ENCODE results near the gene KMT2C.

KMT2C gene

DNA sequence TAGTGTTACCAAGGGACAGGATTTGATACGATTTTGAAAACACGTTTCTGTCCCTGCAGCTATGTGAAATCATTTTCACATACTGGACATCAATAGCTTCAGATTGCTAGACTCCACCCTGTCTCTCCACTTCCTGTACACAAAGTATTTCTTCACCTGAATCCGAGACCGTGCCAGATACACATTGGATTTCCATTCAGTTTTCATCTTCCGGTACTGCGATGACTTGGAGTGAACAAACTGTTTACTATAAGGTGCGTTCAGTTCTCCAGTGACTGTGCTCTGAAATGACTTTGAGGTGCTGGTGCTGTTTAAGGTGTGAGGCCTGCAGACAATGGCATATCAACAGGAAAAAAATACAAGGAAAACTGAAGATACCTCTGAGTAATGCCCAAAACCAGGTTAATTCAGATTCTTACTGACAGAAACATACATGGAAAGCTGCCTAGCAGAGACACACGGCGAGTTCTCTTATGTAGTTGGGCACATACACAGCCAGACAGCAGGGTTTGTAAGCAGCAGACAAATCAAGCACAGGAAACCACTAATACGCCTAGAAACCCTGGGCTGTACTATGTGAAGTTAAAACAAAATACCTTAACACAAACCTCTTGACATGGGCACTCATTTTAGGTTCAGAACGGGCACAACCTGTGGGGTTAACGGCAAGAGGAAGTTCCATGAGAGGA, 291.1 kb downstream of the KMT2C start:
- peak in 2 of 3 donors; percentile 5 to 19 for DNase-seq
- ChIA-PET POLR2A (no interaction called here), CTCF (interaction anchor here (0.9 to 2.5 kb wide), 7 partner anchors 8 to 330 kb away, joined by 3 to 12 read pairs (median 3); no protein-coding TSS in a partner anchor)
- Histone ChIP-seq H3K36me3 (ENCODE audit: control insufficient read depth in 4 of 4, insufficient read depth in 4 of 4, low read length in 3 of 4) (peaks cover 16 to 85% (median 51%) of the 10 kb centered on the region in 4 experiments), H3K4me3 (ENCODE audit: control insufficient read depth in 1 of 7, extremely low read depth in 1 of 7, insufficient read depth in 4 of 7, low read depth in 2 of 7, low read length in 6 of 7) (no peak overlapping the region), H3K27ac (ENCODE audit: insufficient read depth in 1 of 2, low read depth in 1 of 2, low read length in 2 of 2, poor library complexity in 1 of 2, severe bottlenecking in 2 of 2) (no peak overlapping the region), H3K4me1 (ENCODE audit: control extremely low read depth in 1 of 4, control insufficient read depth in 4 of 4, insufficient read depth in 4 of 4, low read length in 3 of 4) (peaks cover 0 to 21% (median 10%) of the 10 kb centered on the region in 4 experiments), H3K27me3 (replicated peaks in 2 of 5; ENCODE audit: control insufficient read depth in 4 of 5, insufficient read depth in 5 of 5, low read length in 4 of 5) (no peaks in the 10 kb centered on the region), H3K9me3 (ENCODE audit: control extremely low read depth in 1 of 5, control insufficient read depth in 4 of 5, insufficient read depth in 2 of 5, low read depth in 1 of 5, low read length in 4 of 5) (no peaks in the 10 kb centered on the region)
- 82% methylated on average over 11 of the region's 12 CpGs for WGBS (ENCODE audit: insufficient coverage)

DNA sequence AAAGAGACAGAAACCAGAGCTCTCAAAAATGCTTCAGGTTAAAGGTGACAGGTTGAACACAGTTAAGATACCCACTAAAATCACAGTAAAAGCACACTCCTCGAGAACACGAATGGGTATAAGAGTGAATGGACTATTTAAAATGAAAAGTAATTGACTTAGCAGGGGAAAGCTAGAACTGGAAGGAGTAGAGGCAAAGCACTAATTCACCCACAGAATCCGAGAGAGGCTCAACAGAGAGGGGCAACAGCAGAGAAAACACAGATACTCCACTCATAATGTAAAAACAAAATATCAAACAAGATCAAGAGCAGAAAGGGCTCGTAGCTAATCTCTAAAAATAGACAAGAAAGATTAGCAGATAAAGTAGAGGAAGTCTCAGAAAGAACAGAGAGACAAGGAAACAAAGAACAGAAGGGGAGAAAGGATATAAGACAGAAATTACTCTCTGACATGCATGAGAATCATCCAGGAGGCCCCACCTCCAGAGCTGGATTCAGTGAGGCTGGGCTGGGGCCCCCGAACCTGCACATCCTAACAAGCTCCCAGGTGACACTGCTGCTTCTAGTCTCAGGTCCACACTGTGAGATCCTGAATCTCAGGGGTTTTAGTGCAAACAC, 292.7 kb downstream of the KMT2C start:
- DNase-seq: no peak
- no peak overlapping the region for H3K27ac ChIP-seq (ENCODE audit: insufficient read depth in 1 of 2, low read depth in 1 of 2, low read length in 2 of 2, poor library complexity in 1 of 2, severe bottlenecking in 2 of 2)
- no peaks in the 10 kb centered on the region for H3K9me3 ChIP-seq (ENCODE audit: control extremely low read depth in 1 of 5, control insufficient read depth in 4 of 5, insufficient read depth in 2 of 5, low read depth in 1 of 5, low read length in 4 of 5)
- POLR2A ChIA-PET: no interaction called here
- no peak overlapping the region for H3K4me3 ChIP-seq (ENCODE audit: control insufficient read depth in 1 of 7, extremely low read depth in 1 of 7, insufficient read depth in 4 of 7, low read depth in 2 of 7, low read length in 6 of 7)
- H3K27me3 ChIP-seq (replicated peaks in 2 of 5; ENCODE audit: control insufficient read depth in 4 of 5, insufficient read depth in 5 of 5, low read length in 4 of 5): no peaks in the 10 kb centered on the region
- no CpG with 5 or more reads among the region's 5 CpGs for WGBS (ENCODE audit: insufficient coverage)
- peaks cover 0 to 21% (median 10%) of the 10 kb centered on the region in 4 experiments for H3K4me1 ChIP-seq (ENCODE audit: control extremely low read depth in 1 of 4, control insufficient read depth in 4 of 4, insufficient read depth in 4 of 4, low read length in 3 of 4)
- peaks cover 24 to 85% (median 51%) of the 10 kb centered on the region in 4 experiments for H3K36me3 ChIP-seq (ENCODE audit: control insufficient read depth in 4 of 4, insufficient read depth in 4 of 4, low read length in 3 of 4)
- CTCF ChIA-PET: interaction anchor here (1.0 to 1.5 kb wide), 3 partner anchors 9 to 42 kb away, joined by 3 to 4 read pairs (median 3); no protein-coding TSS in a partner anchor

DNA sequence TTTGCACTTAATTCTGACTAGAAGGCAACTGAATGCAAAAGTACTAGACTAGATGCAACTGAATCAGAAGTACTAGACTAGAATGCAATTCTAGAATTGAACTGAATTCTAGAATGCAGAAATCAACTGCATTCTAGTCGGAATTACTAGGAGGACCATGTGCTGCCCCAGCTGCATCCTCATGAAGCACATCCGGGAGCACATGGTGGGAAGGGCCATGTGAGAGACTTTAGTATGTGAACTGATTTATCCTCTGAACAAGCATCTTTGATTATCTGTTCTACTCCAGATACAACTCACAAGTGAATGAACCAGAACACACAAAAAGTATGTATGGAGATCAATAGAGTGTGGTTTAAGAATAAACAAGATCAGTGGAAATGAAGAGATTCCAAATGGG, 295.2 kb downstream of the KMT2C start:
- ChIA-PET CTCF (interaction anchor here (1.0 kb wide), 1 partner anchor 14 kb away, joined by 3 read pairs; no protein-coding TSS in a partner anchor), POLR2A (no interaction called here)
- Histone ChIP-seq H3K4me3 (ENCODE audit: control insufficient read depth in 1 of 7, extremely low read depth in 1 of 7, insufficient read depth in 4 of 7, low read depth in 2 of 7, low read length in 6 of 7) (no peak overlapping the region), H3K27ac (ENCODE audit: insufficient read depth in 1 of 2, low read depth in 1 of 2, low read length in 2 of 2, poor library complexity in 1 of 2, severe bottlenecking in 2 of 2) (no peak overlapping the region), H3K36me3 (ENCODE audit: control insufficient read depth in 4 of 4, insufficient read depth in 4 of 4, low read length in 3 of 4) (peaks cover 36 to 83% (median 59%) of the 10 kb centered on the region in 4 experiments), H3K27me3 (replicated peaks in 2 of 5; ENCODE audit: control insufficient read depth in 4 of 5, insufficient read depth in 5 of 5, low read length in 4 of 5) (no peaks in the 10 kb centered on the region), H3K9me3 (ENCODE audit: control extremely low read depth in 1 of 5, control insufficient read depth in 4 of 5, insufficient read depth in 2 of 5, low read depth in 1 of 5, low read length in 4 of 5) (no peaks in the 10 kb centered on the region), H3K4me1 (ENCODE audit: control extremely low read depth in 1 of 4, control insufficient read depth in 4 of 4, insufficient read depth in 4 of 4, low read length in 3 of 4) (peaks cover 0 to 17% (median 10%) of the 10 kb centered on the region in 4 experiments)
- 100% methylated on average over 1 of the region's 2 CpGs for WGBS (ENCODE audit: insufficient coverage)
- DNase-seq: no peak

DNA sequence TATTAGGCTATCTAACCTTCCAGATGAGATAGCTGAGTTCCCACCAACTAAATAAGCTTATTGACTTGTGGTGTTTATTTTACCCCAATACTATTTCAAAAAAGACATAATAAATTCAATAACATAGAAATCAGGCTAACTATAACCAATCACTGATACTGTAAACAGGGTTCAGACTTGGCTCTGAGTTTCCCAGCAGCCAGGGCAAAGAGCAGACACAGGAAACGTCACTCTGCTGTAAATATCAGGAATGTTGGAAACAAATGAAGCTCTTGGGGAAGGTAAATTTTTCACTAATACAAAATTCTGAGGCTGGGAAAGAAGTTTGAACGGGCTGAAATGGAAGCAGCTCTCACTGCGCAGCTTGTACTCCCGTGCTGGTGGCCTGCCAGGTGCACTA, 295.7 kb downstream of the KMT2C start:
- no peaks in the 10 kb centered on the region for H3K9me3 ChIP-seq (ENCODE audit: control extremely low read depth in 1 of 5, control insufficient read depth in 4 of 5, insufficient read depth in 2 of 5, low read depth in 1 of 5, low read length in 4 of 5)
- no peak for DNase-seq
- no peak overlapping the region for H3K27ac ChIP-seq (ENCODE audit: insufficient read depth in 1 of 2, low read depth in 1 of 2, low read length in 2 of 2, poor library complexity in 1 of 2, severe bottlenecking in 2 of 2)
- CTCF ChIA-PET: interaction anchor here (1.0 to 1.8 kb wide), 2 partner anchors 9 to 14 kb away, joined by 3 to 4 read pairs; no protein-coding TSS in a partner anchor
- peaks cover 36 to 78% (median 56%) of the 10 kb centered on the region in 4 experiments for H3K36me3 ChIP-seq (ENCODE audit: control insufficient read depth in 4 of 4, insufficient read depth in 4 of 4, low read length in 3 of 4)
- H3K4me3 ChIP-seq (ENCODE audit: control insufficient read depth in 1 of 7, extremely low read depth in 1 of 7, insufficient read depth in 4 of 7, low read depth in 2 of 7, low read length in 6 of 7): no peak overlapping the region
- no peaks in the 10 kb centered on the region for H3K27me3 ChIP-seq (replicated peaks in 2 of 5; ENCODE audit: control insufficient read depth in 4 of 5, insufficient read depth in 5 of 5, low read length in 4 of 5)
- H3K4me1 ChIP-seq (ENCODE audit: control extremely low read depth in 1 of 4, control insufficient read depth in 4 of 4, insufficient read depth in 4 of 4, low read length in 3 of 4): peaks cover 0 to 13% (median 7%) of the 10 kb centered on the region in 4 experiments
- POLR2A ChIA-PET: no interaction called here
- 100% methylated on average over 1 of the region's 4 CpGs for WGBS (ENCODE audit: insufficient coverage)

DNA sequence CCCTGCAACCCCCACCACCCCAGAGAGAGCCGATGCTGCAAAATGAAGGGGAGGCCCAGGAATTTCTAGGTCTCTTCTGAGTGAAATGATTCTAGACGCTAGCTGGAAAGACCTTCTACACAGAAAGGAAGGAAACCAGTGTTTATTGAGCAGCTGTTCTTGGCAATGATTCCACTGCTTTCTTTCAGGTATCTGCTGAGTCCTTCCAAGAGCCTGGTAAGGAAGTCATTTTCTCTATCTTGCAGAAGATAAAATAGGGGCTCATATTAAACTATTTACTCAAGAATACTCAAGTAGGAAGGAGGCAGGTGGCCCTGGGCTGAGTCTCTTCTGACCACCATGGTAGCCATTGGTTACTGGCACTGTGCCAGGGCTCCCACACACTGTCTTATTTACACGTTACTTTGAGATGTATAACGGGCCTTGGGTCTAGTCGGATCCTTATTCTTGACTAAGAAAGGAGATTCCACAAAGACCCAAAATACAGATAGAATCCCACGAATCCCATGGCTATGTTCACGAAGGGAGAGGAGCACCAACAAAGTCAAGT, 298.3 kb downstream of the KMT2C start:
- H3K36me3 ChIP-seq (ENCODE audit: control insufficient read depth in 4 of 4, insufficient read depth in 4 of 4, low read length in 3 of 4): peaks cover 31 to 67% (median 47%) of the 10 kb centered on the region in 4 experiments
- DNase-seq: no peak

DNA sequence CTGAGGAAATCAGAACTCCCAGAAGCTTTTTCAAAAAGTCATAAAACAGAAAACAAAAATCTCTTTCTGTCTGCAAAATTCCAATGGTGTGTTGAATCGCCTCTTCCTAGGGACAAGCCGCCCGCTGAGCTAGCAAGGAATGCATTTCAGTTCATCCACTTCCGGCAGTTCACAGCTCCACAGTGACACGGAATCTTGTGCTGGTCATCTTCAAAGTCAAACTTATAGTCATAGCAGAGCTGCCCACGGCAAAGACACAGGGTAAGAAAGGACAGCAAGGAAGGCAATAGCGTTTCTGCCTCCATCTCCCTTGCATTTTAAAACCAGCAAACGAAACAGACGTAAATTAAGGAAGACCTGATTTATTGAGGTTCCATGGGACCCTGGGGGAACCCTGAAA, 299.1 kb downstream of the KMT2C start:
- H3K36me3 ChIP-seq (ENCODE audit: control insufficient read depth in 4 of 4, insufficient read depth in 4 of 4, low read length in 3 of 4): peaks cover 31 to 70% (median 50%) of the 10 kb centered on the region in 4 experiments
- H3K27me3 ChIP-seq (replicated peaks in 2 of 5; ENCODE audit: control insufficient read depth in 4 of 5, insufficient read depth in 5 of 5, low read length in 4 of 5): no peaks in the 10 kb centered on the region
- 99% methylated on average over 9 of the region's 9 CpGs for WGBS (ENCODE audit: insufficient coverage)
- no peak overlapping the region for H3K27ac ChIP-seq (ENCODE audit: insufficient read depth in 1 of 2, low read depth in 1 of 2, low read length in 2 of 2, poor library complexity in 1 of 2, severe bottlenecking in 2 of 2)
- no peaks in the 10 kb centered on the region for H3K9me3 ChIP-seq (ENCODE audit: control extremely low read depth in 1 of 5, control insufficient read depth in 4 of 5, insufficient read depth in 2 of 5, low read depth in 1 of 5, low read length in 4 of 5)
- H3K4me3 ChIP-seq (ENCODE audit: control insufficient read depth in 1 of 7, extremely low read depth in 1 of 7, insufficient read depth in 4 of 7, low read depth in 2 of 7, low read length in 6 of 7): no peak overlapping the region
- no peaks in the 10 kb centered on the region for H3K4me1 ChIP-seq (ENCODE audit: control extremely low read depth in 1 of 4, control insufficient read depth in 4 of 4, insufficient read depth in 4 of 4, low read length in 3 of 4)
- DNase-seq: no peak
- ChIA-PET POLR2A (no interaction called here), CTCF (interaction anchor here (1.1 to 1.3 kb wide), 2 partner anchors 8 to 13 kb away, joined by 3 read pairs; no protein-coding TSS in a partner anchor)

More for the DNA sequence above, 298.3 kb downstream of the KMT2C start:
- H3K27ac ChIP-seq (ENCODE audit: insufficient read depth in 1 of 2, low read depth in 1 of 2, low read length in 2 of 2, poor library complexity in 1 of 2, severe bottlenecking in 2 of 2): no peak overlapping the region
- H3K9me3 ChIP-seq (ENCODE audit: control extremely low read depth in 1 of 5, control insufficient read depth in 4 of 5, insufficient read depth in 2 of 5, low read depth in 1 of 5, low read length in 4 of 5): no peaks in the 10 kb centered on the region
- CTCF ChIA-PET: no interaction called here
- H3K4me3 ChIP-seq (ENCODE audit: control insufficient read depth in 1 of 7, extremely low read depth in 1 of 7, insufficient read depth in 4 of 7, low read depth in 2 of 7, low read length in 6 of 7): no peak overlapping the region
- no peaks in the 10 kb centered on the region for H3K4me1 ChIP-seq (ENCODE audit: control extremely low read depth in 1 of 4, control insufficient read depth in 4 of 4, insufficient read depth in 4 of 4, low read length in 3 of 4)
- H3K27me3 ChIP-seq (replicated peaks in 2 of 5; ENCODE audit: control insufficient read depth in 4 of 5, insufficient read depth in 5 of 5, low read length in 4 of 5): no peaks in the 10 kb centered on the region
- POLR2A ChIA-PET: no interaction called here
- WGBS (ENCODE audit: insufficient coverage): 80% methylated on average over 7 of the region's 7 CpGs

All from common myeloid progenitor, CD34-positive (primary cell).